Measurements from ENCODE around the gene NKD1. TPM values are rescaled to one million over a fixed set of nuclear protein-coding genes. Genes with fewer than 3 reads are reported as not detected.

NKD1 gene
- total RNA-seq, 1 donor from 2014 or later = 63.0 TPM

GRCh38 chr16:50609049-50609448 lies 60.9 kb downstream of the NKD1 start:
- no peak for TF ChIP-seq CTCF (IDR thresholded peaks at IDR 0.05; ENCODE audit: unreplicated experiment)
- DNase-seq (ENCODE audit: low spot score in 2 of 2, unreplicated experiment in 2 of 2) = no peak
- Mint-ChIP-seq H3K4me1 (peaks cover 34% of the 10 kb centered on the region), H3K9me3 (no peaks in the 10 kb centered on the region), H3K4me3 (no peak overlapping the region), H3K27ac (peak overlapping the region; percentile 64), H3K27me3 (ENCODE audit: low read depth) (no peaks in the 10 kb centered on the region), H3K36me3 (peaks cover 7% of the 10 kb centered on the region)

GRCh38 chr16:50609471-50609870 lies 61.3 kb downstream of the NKD1 start:
- TF ChIP-seq CTCF (IDR thresholded peaks at IDR 0.05; ENCODE audit: unreplicated experiment) = no peak
- H3K27me3 Mint-ChIP-seq (ENCODE audit: low read depth) = no peaks in the 10 kb centered on the region
- H3K4me1 Mint-ChIP-seq = peaks cover 34% of the 10 kb centered on the region
- no peak for DNase-seq (ENCODE audit: low spot score in 2 of 2, unreplicated experiment in 2 of 2)
- peak overlapping the region; percentile 66 for H3K27ac Mint-ChIP-seq
- no peaks in the 10 kb centered on the region for H3K9me3 Mint-ChIP-seq
- no peak overlapping the region for H3K4me3 Mint-ChIP-seq
- peaks cover 8% of the 10 kb centered on the region for H3K36me3 Mint-ChIP-seq

- H3K27me3 Mint-ChIP-seq (ENCODE audit: low read depth) = no peaks in the 10 kb centered on the region
- H3K27ac Mint-ChIP-seq = peak overlapping the region; percentile 77
- peaks cover 38% of the 10 kb centered on the region for H3K4me1 Mint-ChIP-seq
- H3K4me3 Mint-ChIP-seq = no peak overlapping the region
- no peaks in the 10 kb centered on the region for H3K9me3 Mint-ChIP-seq
- H3K36me3 Mint-ChIP-seq = peaks cover 8% of the 10 kb centered on the region
- no peak for DNase-seq (ENCODE audit: low spot score in 2 of 2, unreplicated experiment in 2 of 2)
- TF ChIP-seq CTCF (IDR thresholded peaks at IDR 0.05; ENCODE audit: unreplicated experiment) = no peak
Observed at GRCh38 chr16:50610331-50611262, 62.4 kb downstream of the NKD1 start.

- H3K27me3 Mint-ChIP-seq (ENCODE audit: low read depth) = no peaks in the 10 kb centered on the region
- no peak overlapping the region for H3K27ac Mint-ChIP-seq
- no peak for DNase-seq (ENCODE audit: low spot score in 2 of 2, unreplicated experiment in 2 of 2)
- H3K4me1 Mint-ChIP-seq = peaks cover 46% of the 10 kb centered on the region
- no peak overlapping the region for H3K4me3 Mint-ChIP-seq
- peaks cover 8% of the 10 kb centered on the region for H3K36me3 Mint-ChIP-seq
- H3K9me3 Mint-ChIP-seq = no peaks in the 10 kb centered on the region
- no peak for TF ChIP-seq CTCF (IDR thresholded peaks at IDR 0.05; ENCODE audit: unreplicated experiment)
Observed at GRCh38 chr16:50611332-50611934, 63.2 kb downstream of the NKD1 start.

GRCh38 chr16:50611995-50612848 lies 64.0 kb downstream of the NKD1 start:
- TF ChIP-seq CTCF (IDR thresholded peaks at IDR 0.05; ENCODE audit: unreplicated experiment) = no peak
- no peaks in the 10 kb centered on the region for H3K27me3 Mint-ChIP-seq (ENCODE audit: low read depth)
- peaks cover 8% of the 10 kb centered on the region for H3K36me3 Mint-ChIP-seq
- no peaks in the 10 kb centered on the region for H3K9me3 Mint-ChIP-seq
- peaks cover 50% of the 10 kb centered on the region for H3K4me1 Mint-ChIP-seq
- DNase-seq (ENCODE audit: low spot score in 2 of 2, unreplicated experiment in 2 of 2) = no peak
- no peak overlapping the region for H3K4me3 Mint-ChIP-seq
- peak overlapping the region; percentile 86 for H3K27ac Mint-ChIP-seq

All from mesothelial cell of epicardium (in vitro differentiated cells).